HepG2 (cell line): ENCODE results near the gene CNOT1.

Source experiments
- CTCF ChIP-seq: sonication (generic); formaldehyde crosslinking; IDR thresholded peaks from 2 replicates; pipeline ENCODE4 v1.5.0; 2020; ENCODE audit warnings: mild to moderate bottlenecking, missing genetic modification reagents, moderate library complexity
- EHMT2 ChIP-seq: fragments of 200-600 bp; sonication (generic); IDR thresholded peaks from 2 replicates; pipeline ENCODE4 v1.7.0; 2017; ENCODE audit warnings: antibody characterized with exemption, low read depth, low read length, borderline replicate concordance
- MAX ChIP-seq: IDR thresholded peaks from 2 replicates; pipeline ENCODE4 v1.6.1; 2012; ENCODE audit warnings: inconsistent platforms
- MEIS2 ChIP-seq: sonication (generic); formaldehyde crosslinking; IDR thresholded peaks from 2 replicates; pipeline ENCODE4 v1.9.0; 2021; ENCODE audit warnings: mild to moderate bottlenecking, missing genetic modification reagents
- POLR2AphosphoS5 ChIP-seq: IDR thresholded peaks from 2 replicates; pipeline ENCODE4 v1.6.1; 2012; ENCODE audit warnings: low read depth, low read length
- ZNF407 ChIP-seq: sonication (generic); formaldehyde crosslinking; IDR thresholded peaks from one replicate; pipeline ENCODE4 v1.5.1; 2020; ENCODE audit warnings: mild to moderate bottlenecking, missing genetic modification reagents; ENCODE audit errors: not compliant biosample characterization

GRCh38 chr16:58492066-58492465 is 137.6 kb downstream of the CNOT1 start:
- TF ChIP-seq ZNF407 (CRISPR knock-in tag) = no peak
- TF ChIP-seq POLR2AphosphoS5 = no peak
- no peak for TF ChIP-seq EHMT2
- no peak for TF ChIP-seq CTCF
- no peak for TF ChIP-seq MAX
- no peak for TF ChIP-seq MEIS2 (CRISPR knock-in tag)
